Measurements from ENCODE around the gene ZNF653.
"Not testable (repeated sequence)": the region's sequence is repeated elsewhere in the genome, so short reads cannot be mapped to it uniquely, and the experiment has no call there.

The ZNF653 gene

GRCh38 chr19:11453468-11454341 is 51.9 kb downstream of the ZNF653 start:
- DNase-seq = no peak

GRCh38 chr19:11452620-11453310 is 52.9 kb downstream of the ZNF653 start:
- DNase-seq = no peak

- DNase-seq = no peak
Observed at GRCh38 chr19:11451871-11452619, 53.6 kb downstream of the ZNF653 start.

- no peak for DNase-seq
Observed at GRCh38 chr19:11451327-11451870, 54.2 kb downstream of the ZNF653 start.

GRCh38 chr19:11450570-11451326 is 54.9 kb downstream of the ZNF653 start:
- DNase-seq = no peak

- DNase-seq = no peak
Observed at GRCh38 chr19:11448923-11449554, 56.6 kb downstream of the ZNF653 start.

GRCh38 chr19:11448410-11448809 is 57.2 kb downstream of the ZNF653 start:
- no peak for DNase-seq

GRCh38 chr19:11447347-11448262 is 58.0 kb downstream of the ZNF653 start:
- DNase-seq = no peak

GRCh38 chr19:11446652-11447301 is 58.9 kb downstream of the ZNF653 start:
- peak; percentile 40 for DNase-seq

- no peak for DNase-seq
Observed at GRCh38 chr19:11446271-11446651, 59.4 kb downstream of the ZNF653 start.

GRCh38 chr19:11445141-11445540 is 60.5 kb downstream of the ZNF653 start:
- DNase-seq = no peak

GRCh38 chr19:11444059-11444458 is 61.6 kb downstream of the ZNF653 start:
- no peak for DNase-seq

- DNase-seq = no peak
Observed at GRCh38 chr19:11437955-11438354, 67.7 kb downstream of the ZNF653 start.

GRCh38 chr19:11435833-11436313 is 69.8 kb downstream of the ZNF653 start:
- DNase-seq = no peak

GRCh38 chr19:11435057-11435832 is 70.4 kb downstream of the ZNF653 start, which contains the start of the genes ODAD3 and PRKCSH:
ODAD3 (minus strand) TSS chr19:11435121; CDS start chr19:11435016, 105 bp downstream.
PRKCSH (plus strand) TSS chr19:11435635; CDS start chr19:11436118, 483 bp downstream.
- peak; percentile 97 for DNase-seq

GRCh38 chr19:11434703-11435056 is 71.0 kb downstream of the ZNF653 start:
- DNase-seq = no peak

- not testable (repeated sequence) for DNase-seq
Observed at GRCh38 chr19:11433526-11433925, 72.1 kb downstream of the ZNF653 start.
